ENCODE results near the gene EPB41. TPM values are rescaled to one million over a fixed set of nuclear protein-coding genes. Genes with fewer than 3 reads are reported as not detected.

Gene EPB41
- total and polyA plus RNA-seq, 9 donors = 11.2 to 56.4 (median 29.9) TPM

DNA sequence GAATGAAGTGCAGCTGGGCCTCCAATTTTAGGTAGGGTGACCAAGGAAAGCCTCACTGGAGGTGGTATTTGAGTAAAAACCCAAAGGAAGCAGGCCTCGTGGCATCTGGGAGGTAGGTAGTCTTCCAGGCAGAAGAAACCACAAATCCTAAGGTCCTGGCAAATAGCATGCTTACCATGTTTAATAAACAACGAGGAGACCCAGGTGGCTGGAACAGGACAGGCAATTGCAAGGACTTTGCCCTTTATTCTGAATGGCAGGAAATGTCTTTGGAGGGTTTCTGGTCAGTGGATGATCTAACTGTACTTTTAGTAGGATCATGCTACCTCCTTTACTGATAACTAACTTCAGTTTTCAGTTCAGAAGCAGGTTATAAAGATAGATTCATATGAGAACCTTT lies 52.2 kb downstream of the EPB41 start:
- WGBS, 3 donors = 80 to 84% (median 83%) methylated on average over 2 of the region's 2 CpGs
- Histone ChIP-seq H3K27me3 (no peaks in the 10 kb centered on the region), H3K9me3 (no peaks in the 10 kb centered on the region), H3K4me3 (no peak overlapping the region), H3K4me1 (ENCODE audit: insufficient read depth) (no peaks in the 10 kb centered on the region), H3K36me3 (no peaks in the 10 kb centered on the region), H3K27ac (no peak overlapping the region)
- no peak for DNase-seq
- no peak for TF ChIP-seq POLR2A (IDR thresholded peaks at IDR 0.05)
- TF ChIP-seq, protein P1, sequence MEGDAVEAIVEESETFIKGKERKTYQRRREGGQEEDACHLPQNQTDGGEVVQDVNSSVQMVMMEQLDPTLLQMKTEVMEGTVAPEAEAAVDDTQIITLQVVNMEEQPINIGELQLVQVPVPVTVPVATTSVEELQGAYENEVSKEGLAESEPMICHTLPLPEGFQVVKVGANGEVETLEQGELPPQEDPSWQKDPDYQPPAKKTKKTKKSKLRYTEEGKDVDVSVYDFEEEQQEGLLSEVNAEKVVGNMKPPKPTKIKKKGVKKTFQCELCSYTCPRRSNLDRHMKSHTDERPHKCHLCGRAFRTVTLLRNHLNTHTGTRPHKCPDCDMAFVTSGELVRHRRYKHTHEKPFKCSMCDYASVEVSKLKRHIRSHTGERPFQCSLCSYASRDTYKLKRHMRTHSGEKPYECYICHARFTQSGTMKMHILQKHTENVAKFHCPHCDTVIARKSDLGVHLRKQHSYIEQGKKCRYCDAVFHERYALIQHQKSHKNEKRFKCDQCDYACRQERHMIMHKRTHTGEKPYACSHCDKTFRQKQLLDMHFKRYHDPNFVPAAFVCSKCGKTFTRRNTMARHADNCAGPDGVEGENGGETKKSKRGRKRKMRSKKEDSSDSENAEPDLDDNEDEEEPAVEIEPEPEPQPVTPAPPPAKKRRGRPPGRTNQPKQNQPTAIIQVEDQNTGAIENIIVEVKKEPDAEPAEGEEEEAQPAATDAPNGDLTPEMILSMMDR (IDR thresholded peaks at IDR 0.05) = no peak
- intact Hi-C loops (cut with DNase I) = no loop called here

DNA sequence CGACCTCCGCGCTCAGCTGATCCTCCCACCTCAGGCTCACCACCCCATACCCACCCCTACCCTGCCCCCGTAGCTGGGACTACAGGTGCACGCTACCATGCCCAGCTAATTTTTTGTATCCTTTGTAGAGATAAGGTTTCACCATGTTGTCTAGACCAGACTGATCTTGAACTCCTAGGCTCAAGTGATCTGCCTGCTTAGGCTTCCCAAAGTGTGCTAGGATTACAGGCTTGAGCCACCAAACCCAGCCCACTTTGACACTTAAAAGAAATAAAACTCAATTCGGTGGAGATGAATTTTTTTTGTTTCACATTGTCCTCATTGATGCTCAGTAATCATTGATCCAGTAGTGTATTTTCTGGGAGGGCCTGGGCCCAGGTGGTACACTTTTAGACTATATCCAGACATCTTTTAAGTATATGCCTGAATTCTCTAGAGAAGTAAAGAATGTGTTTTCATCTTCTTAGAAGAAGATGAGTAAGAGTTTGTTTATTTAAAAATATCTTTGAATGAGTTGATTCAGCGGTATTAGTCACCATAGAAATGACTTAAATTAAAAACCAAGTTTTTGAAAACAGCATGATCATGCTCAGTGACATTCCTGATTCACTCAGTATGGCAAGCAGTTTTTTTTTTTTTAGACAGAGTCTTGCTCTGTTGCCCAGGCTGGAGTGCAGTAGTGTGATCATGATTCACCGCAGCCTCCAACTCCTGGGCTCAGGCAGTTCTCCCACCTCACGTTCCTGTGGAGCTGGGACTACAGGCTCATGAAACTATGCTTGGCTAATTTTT lies 57.8 kb downstream of the EPB41 start:
- H3K36me3 ChIP-seq = no peaks in the 10 kb centered on the region
- no peak overlapping the region for H3K4me3 ChIP-seq
- H3K4me1 ChIP-seq (ENCODE audit: insufficient read depth) = peaks cover 2% of the 10 kb centered on the region
- no peaks in the 10 kb centered on the region for H3K9me3 ChIP-seq
- DNase-seq = peak in 2 of 5 donors; percentile 29 to 41
- intact Hi-C loops (cut with DNase I) = no loop called here
- 62 to 65% (median 64%) methylated on average over 9 of the region's 9 CpGs for WGBS, 3 donors
- TF ChIP-seq EP300 (IDR thresholded peaks at IDR 0.05) = no peak
- TF ChIP-seq POLR2A (IDR thresholded peaks at IDR 0.05) = no peak
- TF ChIP-seq, protein P1 (IDR thresholded peaks at IDR 0.05) = no peak
- H3K27me3 ChIP-seq = no peaks in the 10 kb centered on the region
- H3K27ac ChIP-seq = no peak overlapping the region

DNA sequence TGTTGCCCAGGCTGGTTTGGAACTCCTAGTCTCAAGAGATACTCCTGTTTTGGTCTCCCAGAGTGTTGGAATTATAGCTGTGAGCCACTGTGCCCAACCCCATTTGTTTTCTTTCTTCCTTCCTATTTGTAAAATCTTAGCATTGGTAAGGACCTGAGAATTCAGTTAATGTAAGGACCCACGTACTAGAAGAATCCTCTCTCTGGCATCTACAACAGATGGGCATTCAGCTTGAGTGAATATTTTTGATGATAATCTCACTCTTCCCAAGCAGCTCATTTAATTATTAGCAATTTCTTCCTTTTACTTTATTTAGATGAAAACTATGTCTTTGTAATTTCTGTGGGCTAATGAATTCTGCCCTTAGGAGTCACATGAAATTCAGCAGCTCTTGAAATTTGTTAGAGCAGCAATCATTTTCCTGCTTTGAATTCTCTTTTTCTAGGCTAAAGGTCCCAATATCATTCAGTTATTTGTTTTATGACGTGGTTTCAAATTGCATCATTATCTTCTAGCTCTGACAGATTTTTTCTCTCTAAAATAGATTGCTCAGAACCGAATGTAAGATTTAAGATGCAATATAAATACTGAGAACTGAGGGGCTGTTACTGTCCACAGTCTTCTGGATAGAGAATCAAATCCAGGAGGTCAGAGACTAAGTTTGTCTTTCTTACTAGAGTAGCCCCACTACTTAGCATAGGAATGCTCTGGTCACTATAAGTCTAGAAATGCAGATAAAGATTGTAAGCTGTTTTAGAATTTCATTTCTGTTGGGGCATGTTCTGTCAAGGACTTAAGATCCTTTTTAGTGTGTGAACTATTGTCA lies 59.4 kb downstream of the EPB41 start:
- H3K9me3 ChIP-seq = no peaks in the 10 kb centered on the region
- no peaks in the 10 kb centered on the region for H3K27me3 ChIP-seq
- no peak overlapping the region for H3K27ac ChIP-seq
- peaks cover 2% of the 10 kb centered on the region for H3K4me1 ChIP-seq (ENCODE audit: insufficient read depth)
- H3K36me3 ChIP-seq = no peaks in the 10 kb centered on the region
- DNase-seq = no peak
- intact Hi-C loops (cut with DNase I) = no loop called here
- TF ChIP-seq POLR2A (IDR thresholded peaks at IDR 0.05) = no peak
- no peak for TF ChIP-seq EP300 (IDR thresholded peaks at IDR 0.05)
- TF ChIP-seq, protein P1 (IDR thresholded peaks at IDR 0.05) = no peak
- no peak overlapping the region for H3K4me3 ChIP-seq
- WGBS, 3 donors = 33 to 54% (median 43%) methylated on average over 3 of the region's 3 CpGs

DNA sequence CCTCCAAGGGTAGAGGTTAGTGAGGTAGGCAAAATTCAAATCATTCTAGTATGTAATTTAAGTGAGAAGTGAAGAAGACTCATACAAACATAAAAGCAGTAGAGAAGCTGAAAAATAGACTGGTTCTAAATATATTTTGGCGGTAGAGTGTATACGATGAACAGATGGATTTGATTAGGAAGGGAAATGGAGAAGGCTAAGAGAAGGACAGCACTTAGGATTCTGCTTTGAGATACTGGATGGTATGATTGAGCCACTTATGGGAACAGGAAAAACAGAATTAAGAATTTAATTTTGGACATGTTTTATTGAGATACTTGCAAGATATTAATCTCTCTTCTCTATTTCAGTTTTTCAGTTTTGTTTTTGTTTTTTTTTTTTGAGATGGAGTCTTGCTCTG lies 60.1 kb downstream of the EPB41 start:
- TF ChIP-seq POLR2A (IDR thresholded peaks at IDR 0.05) = no peak
- no peak for TF ChIP-seq EP300 (IDR thresholded peaks at IDR 0.05)
- TF ChIP-seq, protein P1 (IDR thresholded peaks at IDR 0.05) = no peak
- intact Hi-C loops (cut with DNase I) = no loop called here
- H3K4me3 ChIP-seq = no peak overlapping the region
- WGBS, 3 donors = 79 to 89% (median 87%) methylated on average over 2 of the region's 2 CpGs
- no peaks in the 10 kb centered on the region for H3K9me3 ChIP-seq
- no peak for DNase-seq
- H3K36me3 ChIP-seq = no peaks in the 10 kb centered on the region
- no peak overlapping the region for H3K27ac ChIP-seq
- H3K27me3 ChIP-seq = no peaks in the 10 kb centered on the region
- H3K4me1 ChIP-seq (ENCODE audit: insufficient read depth) = peaks cover 2% of the 10 kb centered on the region

All from ovary (tissue), 9 donors.